NCI-H526 treated with DMSO at 0.1 percent for 48 hours (cell line): ENCODE measurements around the gene TMEM59.
A peak's percentile ranks its signal among the peaks of the same experiment; 100 is the strongest.

Experiments used
- DNase-seq: peaks from one replicate; lab custom pipeline; 2025; lab: John Stamatoyannopoulos, UW

Gene TMEM59

GRCh38 chr1:53984726-53985125 lies 68.3 kb downstream of the TMEM59 start:
- peak; percentile 78 for DNase-seq

- no peak for DNase-seq
Observed at GRCh38 chr1:53982763-53983104, 70.3 kb downstream of the TMEM59 start.

GRCh38 chr1:53982034-53982762 lies 70.8 kb downstream of the TMEM59 start:
- DNase-seq, result no peak

- DNase-seq, result no peak
Observed at GRCh38 chr1:53981220-53981619, 71.8 kb downstream of the TMEM59 start.

GRCh38 chr1:53979712-53980450 lies 73.1 kb downstream of the TMEM59 start:
- no peak for DNase-seq
